CD4-positive, CD25-positive, alpha-beta regulatory T cell (primary cell): ENCODE results near the gene LARGE2. TPM values are rescaled to one million over a fixed set of nuclear protein-coding genes. Genes with fewer than 3 reads are reported as not detected.

Experiments used
- ATAC-seq, 2 donors: fragments of 150-1000 bp; cut with Tn5 transposase; one replicate each; pipeline ENCODE4 v1.10.0; 2021; ENCODE audit warnings: low read depth in 2 of 2, moderate number of reproducible peaks in 2 of 2, moderate library complexity in 1 of 2
- DNase-seq, 3 donors: peaks; one replicate each; pipeline versions ENCODE4 v3.0.0 to v3.0.0-alpha.2; 2012 to 2022; ENCODE audit warnings: mixed read lengths in 1 of 3
- H3K27ac ChIP-seq: one replicate; pipeline ENCODE4 v1.7.0; 2013; ENCODE audit warnings: mild to moderate bottlenecking, low read length; ENCODE audit not compliant: insufficient read depth, poor library complexity, severe bottlenecking
- H3K27me3 ChIP-seq: one replicate; pipeline ENCODE4 v1.7.0; 2013; ENCODE audit warnings: low read length; ENCODE audit not compliant: control insufficient read depth, insufficient read depth
- H3K36me3 ChIP-seq: one replicate; pipeline ENCODE4 v1.7.0; 2013; ENCODE audit warnings: mild to moderate bottlenecking, low read length, moderate library complexity; ENCODE audit not compliant: control insufficient read depth, insufficient read depth
- H3K4me1 ChIP-seq: 2 replicates; pipeline ENCODE4 v1.7.0; 2013; ENCODE audit warnings: mild to moderate bottlenecking, low read length; ENCODE audit not compliant: insufficient read depth, control insufficient read depth, poor library complexity, severe bottlenecking
- H3K4me3 ChIP-seq: one replicate; pipeline ENCODE4 v1.7.0; 2013; ENCODE audit warnings: low read depth, mild to moderate bottlenecking, low read length, moderate library complexity
- H3K9me3 ChIP-seq, 2 experiments: 1 replicate in 1 of 2; 2 replicates in 1 of 2; pipeline ENCODE4 v1.7.0; 2013; ENCODE audit warnings: low read length in 2 of 2, mild to moderate bottlenecking in 1 of 2, moderate library complexity in 1 of 2; ENCODE audit not compliant: control insufficient read depth in 2 of 2
- H3K27ac Mint-ChIP-seq, 3 donors: one replicate each; pipeline ENCODE4 v1.8.0; 2020 to 2022; ENCODE audit warnings: mild to moderate bottlenecking in 3 of 3, mixed read lengths in 3 of 3, moderate library complexity in 2 of 3
- H3K27me3 Mint-ChIP-seq: one replicate; pipeline ENCODE4 v1.8.0; 2022; ENCODE audit warnings: mild to moderate bottlenecking, mixed read lengths
- H3K36me3 Mint-ChIP-seq: one replicate; pipeline ENCODE4 v1.8.0; 2020; ENCODE audit warnings: mixed read lengths
- H3K4me1 Mint-ChIP-seq, 4 donors: one replicate each; pipeline ENCODE4 v1.8.0; 2020 to 2022; ENCODE audit warnings: mixed read lengths in 4 of 4, mild to moderate bottlenecking in 1 of 4
- H3K4me3 Mint-ChIP-seq, 4 donors: one replicate each; pipeline ENCODE4 v1.8.0; 2020 to 2022; ENCODE audit warnings: mild to moderate bottlenecking in 4 of 4, mixed read lengths in 4 of 4, moderate library complexity in 3 of 4
- H3K9me3 Mint-ChIP-seq, 7 donors: one replicate each; pipeline ENCODE4 v1.8.0; 2020 to 2022; ENCODE audit warnings: mixed read lengths in 7 of 7, mild to moderate bottlenecking in 3 of 7, moderate library complexity in 2 of 7
- polyA plus RNA-seq, 4 donors: library from polyadenylated mRNA; unstranded; fragments of 300-500 nt; fragmentation: Illumina TruSeq; gene quantifications; one replicate each; pipeline ENCODE4 v1.2.3, GENCODE V29; 2021
- total RNA-seq: library from RNA; stranded (reverse); gene quantifications from one replicate; pipeline ENCODE4 v1.2.3, GENCODE V29; 2022

LARGE2 gene
- total and polyA plus RNA-seq, 5 donors from 2014 or later: 0.65 to 4.2 (median 1.5) TPM

GRCh38 chr11:45913514-45913913 is 8.9 kb upstream of the LARGE2 start:
- no peak overlapping the region for H3K4me3 ChIP-seq
- no peaks in the 10 kb centered on the region for H3K27me3 ChIP-seq
- H3K4me3 Mint-ChIP-seq: peak overlapping the region in 1 of 4 donors; percentile 17
- H3K9me3 ChIP-seq: no peaks in the 10 kb centered on the region
- no peak overlapping the region for H3K27ac Mint-ChIP-seq
- no peak overlapping the region for H3K27ac ChIP-seq
- H3K4me1 Mint-ChIP-seq: peaks cover 0 to 34% (median 17%) of the 10 kb centered on the region in 4 donors
- H3K36me3 ChIP-seq: peaks cover 62% of the 10 kb centered on the region
- no peaks in the 10 kb centered on the region for H3K36me3 Mint-ChIP-seq
- no peak for DNase-seq
- peaks cover 26% of the 10 kb centered on the region for H3K4me1 ChIP-seq
- no peaks in the 10 kb centered on the region for H3K9me3 Mint-ChIP-seq
- peaks cover 5% of the 10 kb centered on the region for H3K27me3 Mint-ChIP-seq
- no peak for ATAC-seq

GRCh38 chr11:45913942-45914635 is 8.4 kb upstream of the LARGE2 start:
- no peak for ATAC-seq
- no peaks in the 10 kb centered on the region for H3K36me3 Mint-ChIP-seq
- DNase-seq: no peak
- H3K9me3 Mint-ChIP-seq: no peaks in the 10 kb centered on the region
- Histone ChIP-seq H3K9me3 (no peaks in the 10 kb centered on the region), H3K27me3 (no peaks in the 10 kb centered on the region), H3K27ac (no peak overlapping the region), H3K4me3 (no peak overlapping the region), H3K4me1 (peaks cover 32% of the 10 kb centered on the region), H3K36me3 (peaks cover 62% of the 10 kb centered on the region)
- H3K4me3 Mint-ChIP-seq: peak overlapping the region in 3 of 4 donors; percentile 29 to 63 (median 38)
- H3K4me1 Mint-ChIP-seq: peaks cover 0 to 39% (median 18%) of the 10 kb centered on the region in 4 donors
- H3K27ac Mint-ChIP-seq: peak overlapping the region in 1 of 3 donors; percentile 25
- H3K27me3 Mint-ChIP-seq: peaks cover 5% of the 10 kb centered on the region

- Mint-ChIP-seq H3K36me3 (no peaks in the 10 kb centered on the region), H3K9me3 (no peaks in the 10 kb centered on the region), H3K4me1 (peaks cover 0 to 51% (median 25%) of the 10 kb centered on the region in 4 donors), H3K27ac (peak overlapping the region in 1 of 3 donors; percentile 67), H3K4me3 (peak overlapping the region; percentile 53 to 63 (median 61)), H3K27me3 (peaks cover 12% of the 10 kb centered on the region)
- DNase-seq (no peak), ATAC-seq (no peak)
- Histone ChIP-seq H3K4me1 (peaks cover 44% of the 10 kb centered on the region), H3K9me3 (no peaks in the 10 kb centered on the region), H3K4me3 (no peak overlapping the region), H3K27me3 (no peaks in the 10 kb centered on the region), H3K36me3 (peaks cover 51% of the 10 kb centered on the region), H3K27ac (no peak overlapping the region)
Observed at GRCh38 chr11:45915446-45915845, 7.0 kb upstream of the LARGE2 start.

GRCh38 chr11:45917286-45917622 is 5.2 kb upstream of the LARGE2 start:
- Histone ChIP-seq H3K27ac (peak overlapping the region; percentile 95), H3K36me3 (peaks cover 37% of the 10 kb centered on the region), H3K4me3 (peak overlapping the region; percentile 88), H3K27me3 (no peaks in the 10 kb centered on the region), H3K9me3 (no peaks in the 10 kb centered on the region), H3K4me1 (peaks cover 50% of the 10 kb centered on the region)
- H3K4me3 Mint-ChIP-seq: peak overlapping the region; percentile 93 to 99 (median 96)
- H3K9me3 Mint-ChIP-seq: peaks cover 0 to 2% (median 0%) of the 10 kb centered on the region in 7 donors
- H3K27ac Mint-ChIP-seq: peak overlapping the region; percentile 93 to 100 (median 99)
- H3K27me3 Mint-ChIP-seq: peaks cover 22% of the 10 kb centered on the region
- DNase-seq: no peak
- peaks cover 0 to 63% (median 32%) of the 10 kb centered on the region in 4 donors for H3K4me1 Mint-ChIP-seq
- H3K36me3 Mint-ChIP-seq: no peaks in the 10 kb centered on the region
- ATAC-seq: no peak

GRCh38 chr11:45917623-45918330 is 4.7 kb upstream of the LARGE2 start, which contains the start of gene PEX16:
Gene PEX16, minus strand, starts transcription at chr11:45917877. Its CDS starts 66 bp downstream, at chr11:45917811.
- Mint-ChIP-seq H3K4me1 (peaks cover 0 to 63% (median 32%) of the 10 kb centered on the region in 4 donors), H3K9me3 (peaks cover 0 to 2% (median 0%) of the 10 kb centered on the region in 7 donors), H3K27ac (peak within 1 kb of the TSS; percentile 93 to 100 (median 99)), H3K36me3 (no peaks in the 10 kb centered on the region), H3K27me3 (peaks cover 22% of the 10 kb centered on the region), H3K4me3 (peak within 1 kb of the TSS; percentile 93 to 99 (median 96))
- H3K9me3 ChIP-seq: no peaks in the 10 kb centered on the region
- ATAC-seq: peak; percentile 92 to 94
- peaks cover 34% of the 10 kb centered on the region for H3K36me3 ChIP-seq
- H3K4me3 ChIP-seq: peak within 1 kb of the TSS; percentile 88
- peak; percentile 95 to 99 (median 98) for DNase-seq
- H3K27ac ChIP-seq: peak within 1 kb of the TSS; percentile 95
- peaks cover 56% of the 10 kb centered on the region for H3K4me1 ChIP-seq
- H3K27me3 ChIP-seq: no peaks in the 10 kb centered on the region

- Histone ChIP-seq H3K27ac (peak overlapping the region; percentile 95), H3K4me1 (peaks cover 62% of the 10 kb centered on the region), H3K36me3 (peaks cover 27% of the 10 kb centered on the region), H3K9me3 (no peaks in the 10 kb centered on the region), H3K27me3 (no peaks in the 10 kb centered on the region), H3K4me3 (peak overlapping the region; percentile 84)
- Mint-ChIP-seq H3K27ac (peak overlapping the region; percentile 93 to 100 (median 99)), H3K9me3 (peaks cover 0 to 2% (median 0%) of the 10 kb centered on the region in 7 donors), H3K36me3 (no peaks in the 10 kb centered on the region), H3K4me3 (peak overlapping the region; percentile 93 to 99 (median 96)), H3K4me1 (peaks cover 0 to 66% (median 32%) of the 10 kb centered on the region in 4 donors), H3K27me3 (peaks cover 26% of the 10 kb centered on the region)
- peak; percentile 33 to 67 (median 63) for DNase-seq
- no peak for ATAC-seq
Observed at GRCh38 chr11:45918331-45918941, 4.0 kb upstream of the LARGE2 start.

GRCh38 chr11:45918962-45919675 is 3.3 kb upstream of the LARGE2 start:
- ATAC-seq: no peak
- H3K4me3 ChIP-seq: peak overlapping the region; percentile 84
- Mint-ChIP-seq H3K27me3 (peaks cover 29% of the 10 kb centered on the region), H3K36me3 (peaks cover under 1% of the 10 kb centered on the region), H3K4me1 (peaks cover 0 to 70% (median 33%) of the 10 kb centered on the region in 4 donors), H3K9me3 (peaks cover 0 to 2% (median 0%) of the 10 kb centered on the region in 7 donors), H3K4me3 (peak overlapping the region; percentile 93 to 99 (median 96)), H3K27ac (peak overlapping the region; percentile 93 to 100 (median 99))
- no peaks in the 10 kb centered on the region for H3K27me3 ChIP-seq
- H3K27ac ChIP-seq: peak overlapping the region; percentile 95
- no peaks in the 10 kb centered on the region for H3K9me3 ChIP-seq
- peak in 1 of 3 donors; percentile 38 for DNase-seq
- H3K4me1 ChIP-seq: peaks cover 62% of the 10 kb centered on the region
- H3K36me3 ChIP-seq: peaks cover 20% of the 10 kb centered on the region
